Measurements from ENCODE around the gene CIT.
A peak's percentile ranks its signal among the peaks of the same experiment; 100 is the strongest.

Gene CIT

DNA sequence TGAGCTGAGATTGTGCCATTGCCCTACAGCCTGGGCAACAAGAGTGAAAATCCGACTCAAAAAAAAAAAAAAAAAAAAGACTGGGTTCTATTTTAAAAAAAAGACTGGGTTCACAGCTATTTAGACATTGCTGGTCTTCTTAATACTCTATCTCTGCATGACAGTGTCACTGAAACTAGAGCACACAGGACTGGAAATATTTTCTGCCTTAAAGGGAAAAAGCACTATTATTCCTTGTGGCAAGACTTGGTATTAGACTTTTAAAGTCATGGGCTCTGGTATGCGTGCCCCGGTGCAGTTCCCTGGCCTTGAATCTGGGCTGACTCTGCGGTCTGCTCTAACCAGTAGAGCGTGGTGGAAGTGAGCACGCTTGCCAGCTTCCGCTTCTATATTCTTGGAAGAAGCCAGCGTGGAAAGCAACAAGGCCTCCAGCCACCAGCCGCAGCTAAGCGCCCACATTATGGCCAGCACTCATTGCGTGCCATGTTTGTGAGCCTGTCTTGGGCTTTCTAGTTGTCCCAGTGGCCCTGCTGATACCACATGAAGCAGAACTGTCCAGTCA, 177.8 kb downstream of the CIT start:
- no peak for DNase-seq (ENCODE audit: low spot score)

DNA sequence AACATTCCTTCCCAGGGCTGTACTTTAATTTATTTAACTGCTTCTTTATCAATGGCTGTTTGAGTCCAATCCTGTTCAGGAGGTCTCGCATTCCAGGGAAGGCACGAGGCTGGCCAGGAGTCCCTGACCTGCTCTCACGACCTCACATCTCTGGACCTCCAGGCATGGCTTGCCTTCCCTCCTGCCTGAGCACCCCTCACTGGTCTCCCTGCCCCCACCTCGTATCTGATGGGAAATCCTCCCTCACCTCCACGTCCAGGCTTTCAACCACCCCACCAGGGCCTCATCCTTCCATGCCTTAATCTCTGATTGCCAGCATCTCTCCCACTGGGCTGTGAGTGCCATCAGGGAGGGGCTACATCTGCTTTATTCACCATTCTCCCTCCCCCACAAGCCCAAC, 180.2 kb downstream of the CIT start:
- no peak for DNase-seq (ENCODE audit: low spot score)

DNA sequence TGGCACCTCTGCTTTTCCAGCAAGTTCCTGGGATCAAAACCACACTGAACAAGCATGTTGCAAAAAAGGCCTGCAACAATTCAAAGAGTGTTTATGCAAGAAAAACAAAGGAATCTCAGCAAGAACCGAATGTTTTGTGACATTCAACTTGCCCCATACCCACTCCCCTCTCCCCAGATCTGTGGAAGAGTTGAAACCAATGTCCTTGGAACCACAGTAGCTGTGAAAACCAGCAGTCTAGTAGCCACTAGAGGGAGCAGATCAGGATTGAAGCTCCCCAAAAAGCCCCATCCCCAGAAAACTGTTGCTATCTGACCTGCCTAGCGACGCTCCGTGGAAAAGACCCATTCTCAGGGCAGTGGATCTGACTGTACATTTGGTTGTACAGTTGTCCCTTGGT, 182.1 kb downstream of the CIT start:
- DNase-seq (ENCODE audit: low spot score), result peak; percentile 33

DNA sequence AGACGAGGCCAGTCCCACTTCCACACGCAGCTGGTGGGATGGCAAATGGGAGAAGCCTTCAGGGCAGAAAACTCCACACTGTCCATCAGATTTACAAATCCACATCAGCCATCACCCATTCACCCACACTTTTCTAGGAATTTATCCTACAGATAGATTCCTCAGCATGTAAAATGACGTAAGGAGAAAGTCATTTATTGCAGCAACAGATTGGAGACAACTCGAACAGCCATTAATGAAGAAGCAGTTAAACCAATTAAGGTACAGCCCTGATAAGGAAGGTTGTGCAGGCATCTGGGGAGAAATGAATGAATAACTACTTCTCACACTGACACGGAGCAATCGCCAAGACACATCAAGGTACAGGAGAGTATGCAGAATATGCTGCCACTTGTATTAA, 183.0 kb downstream of the CIT start:
- DNase-seq (ENCODE audit: low spot score), result no peak

DNA sequence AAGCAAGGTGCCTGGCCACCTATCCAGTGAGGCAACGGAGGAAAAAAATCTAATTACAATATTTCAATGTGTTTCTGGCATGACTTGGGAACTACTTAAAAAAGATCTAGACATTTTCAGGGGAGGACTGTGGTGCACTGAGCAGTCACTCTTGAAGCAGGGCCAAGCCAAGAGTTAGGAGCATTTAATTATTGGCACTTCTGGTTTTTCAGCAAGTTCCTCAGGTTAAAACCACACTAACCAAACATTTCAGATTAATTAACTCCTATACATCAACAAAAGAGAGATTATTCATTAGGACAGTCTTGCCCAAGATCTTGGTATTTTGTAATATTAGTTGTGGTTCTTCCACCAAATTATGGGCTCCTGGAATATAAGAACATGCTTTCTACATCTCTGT, 183.6 kb downstream of the CIT start:
- no peak for DNase-seq (ENCODE audit: low spot score)

DNA sequence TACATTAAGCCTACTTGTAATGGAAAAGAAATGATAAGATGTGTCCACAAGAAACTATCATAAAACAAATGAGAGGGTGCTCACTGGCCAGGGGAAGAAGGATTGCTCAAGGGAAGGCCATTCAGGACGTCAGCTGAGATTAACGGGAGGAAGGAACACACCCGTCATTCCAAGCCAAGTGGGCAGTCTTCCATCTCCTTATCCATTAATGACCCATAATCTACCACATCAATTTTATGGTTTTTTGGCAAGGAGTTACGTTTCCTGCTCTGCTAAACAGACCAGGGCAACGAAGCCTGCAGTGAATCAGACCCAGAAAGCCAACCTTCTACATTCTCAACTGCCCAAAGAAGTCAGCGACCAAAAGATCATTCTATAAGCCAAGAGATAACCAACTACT, 184.1 kb downstream of the CIT start:
- peak; percentile 86 for DNase-seq (ENCODE audit: low spot score)

DNA sequence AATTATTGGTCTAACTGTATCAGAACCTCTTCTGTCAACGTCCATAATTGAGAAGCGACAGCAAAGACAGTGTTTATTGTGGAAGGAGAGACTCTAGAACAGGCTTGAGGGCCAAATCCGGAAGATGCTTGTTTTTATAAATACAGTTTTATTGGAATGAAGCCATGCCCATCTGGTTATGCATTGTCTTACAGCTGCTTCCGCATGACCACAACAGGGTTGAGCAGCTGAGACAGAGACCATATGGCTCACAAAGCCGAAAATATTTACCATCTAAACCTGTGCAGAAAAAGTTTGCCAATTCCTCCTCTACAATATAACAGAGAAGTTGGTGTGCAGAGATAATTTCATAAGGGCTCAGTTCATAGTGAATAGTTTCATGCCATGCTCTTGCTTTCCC, 184.7 kb downstream of the CIT start:
- no peak for DNase-seq (ENCODE audit: low spot score)

DNA sequence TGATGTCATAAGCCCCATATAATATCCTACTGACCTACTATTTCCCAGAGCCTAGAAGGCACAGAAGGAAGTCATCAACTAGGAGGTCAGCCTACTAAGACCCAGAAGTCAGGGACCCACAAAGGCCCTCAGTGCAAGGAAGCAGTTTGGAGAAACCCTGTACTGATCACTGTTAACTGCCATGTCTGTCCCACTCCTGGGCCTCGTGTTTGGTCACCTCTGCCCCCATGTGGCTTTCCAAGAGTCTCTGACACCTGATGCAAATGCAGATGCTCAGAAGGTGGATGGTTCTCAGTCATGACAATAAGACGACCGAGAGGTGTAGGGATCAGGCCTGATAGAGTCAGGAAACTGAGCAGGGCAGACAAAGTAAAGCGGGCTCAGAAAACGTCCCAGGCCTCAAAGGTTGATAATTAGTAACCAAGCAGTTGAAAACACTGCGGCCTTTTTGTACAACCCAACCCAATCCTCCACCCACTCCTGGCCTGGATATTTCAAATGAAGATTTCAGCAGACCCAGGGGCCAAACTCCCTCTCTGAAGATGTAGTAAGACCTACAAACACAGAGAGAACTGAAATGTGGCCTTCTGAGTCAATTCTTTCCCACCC, 185.8 kb downstream of the CIT start:
- DNase-seq (ENCODE audit: low spot score), result no peak

DNA sequence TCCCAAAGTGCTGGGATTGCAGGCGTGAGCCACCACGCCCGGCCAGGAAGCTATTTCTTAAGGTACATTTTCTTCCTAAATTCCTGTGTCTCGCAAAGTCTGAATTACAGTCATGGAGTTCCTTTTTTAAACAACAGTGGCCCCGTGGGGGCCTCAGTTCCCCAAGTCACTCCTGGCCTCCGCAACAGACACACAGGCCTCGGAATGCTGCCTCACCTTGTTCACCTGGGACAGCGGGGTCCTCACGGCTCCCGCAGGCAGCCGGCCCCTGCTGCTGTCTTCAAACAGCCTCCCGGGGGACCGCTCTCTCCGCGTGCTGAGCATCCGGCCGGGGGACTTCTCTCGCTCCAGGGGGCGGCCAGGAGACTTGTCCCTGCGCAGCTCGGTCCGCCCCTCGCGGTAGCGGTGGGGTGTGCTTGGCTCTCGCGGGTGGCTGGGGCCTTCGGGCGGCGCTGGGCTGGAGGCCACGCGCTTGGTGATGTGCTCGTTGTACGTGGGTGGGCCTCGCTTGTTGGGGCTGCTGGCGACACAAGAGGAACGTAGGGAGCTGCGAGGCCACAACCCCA, 187.1 kb downstream of the CIT start:
- no peak for DNase-seq (ENCODE audit: low spot score)

DNA sequence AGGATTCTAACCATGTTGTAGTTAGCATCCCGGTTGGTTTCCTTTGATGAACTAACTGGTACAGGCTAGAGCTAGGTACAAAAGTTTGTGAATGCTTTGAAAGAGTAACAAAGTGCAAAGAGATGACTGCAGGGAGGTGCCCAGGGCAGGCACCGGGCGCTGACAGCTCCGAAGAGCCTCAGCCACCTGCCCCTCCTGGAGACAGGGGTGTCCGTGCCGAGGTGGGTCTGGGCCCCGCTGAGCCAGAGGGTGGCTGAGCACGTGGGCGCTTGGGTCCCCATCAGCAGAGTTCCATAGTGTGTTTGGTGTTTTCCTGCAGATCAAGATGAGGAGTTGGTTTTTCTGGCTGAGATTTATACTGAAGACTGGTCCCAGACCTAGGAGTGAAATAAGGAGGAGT, 189.2 kb downstream of the CIT start:
- no peak for DNase-seq (ENCODE audit: low spot score)

DNA sequence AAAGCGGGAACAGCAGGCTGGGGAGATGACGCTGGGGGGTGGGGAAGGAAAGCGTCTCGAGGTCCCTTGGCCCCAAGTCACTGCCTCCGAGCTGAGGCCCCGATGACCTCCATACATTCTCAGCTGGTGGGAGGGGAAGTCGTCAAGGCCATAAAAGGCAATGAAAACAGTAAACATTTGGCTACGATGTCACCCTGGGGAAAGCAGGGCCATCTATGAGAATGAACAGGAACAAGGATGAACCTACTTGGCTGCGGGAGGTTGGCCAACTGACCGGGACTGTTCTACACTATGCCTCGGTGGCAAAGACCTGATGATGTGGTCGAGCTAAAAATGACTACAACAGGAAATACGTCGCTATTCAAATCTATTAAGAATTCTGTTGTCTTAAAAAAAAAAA, 189.7 kb downstream of the CIT start:
- no peak for DNase-seq (ENCODE audit: low spot score)

DNA sequence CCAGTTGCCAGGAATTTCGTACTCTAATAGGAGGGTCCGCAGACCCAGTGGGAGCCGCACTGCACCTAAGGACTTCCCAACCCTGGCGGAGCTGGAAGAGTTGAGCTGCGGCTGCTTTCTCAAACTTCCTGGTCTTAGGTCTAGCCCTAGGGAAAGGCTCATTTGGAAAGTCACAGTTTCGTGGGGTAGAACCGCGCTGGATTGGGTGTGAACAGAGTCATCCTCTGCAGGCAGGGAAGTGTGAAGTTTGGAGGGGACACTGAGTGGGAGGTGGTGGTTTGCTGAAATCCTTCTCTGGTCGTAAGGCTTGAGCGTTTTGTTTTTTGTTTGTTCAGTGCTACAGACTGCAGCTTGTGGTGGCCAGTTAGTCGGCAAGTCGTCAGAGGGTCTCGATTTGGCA, 190.3 kb downstream of the CIT start:
- DNase-seq (ENCODE audit: low spot score), result no peak

DNA sequence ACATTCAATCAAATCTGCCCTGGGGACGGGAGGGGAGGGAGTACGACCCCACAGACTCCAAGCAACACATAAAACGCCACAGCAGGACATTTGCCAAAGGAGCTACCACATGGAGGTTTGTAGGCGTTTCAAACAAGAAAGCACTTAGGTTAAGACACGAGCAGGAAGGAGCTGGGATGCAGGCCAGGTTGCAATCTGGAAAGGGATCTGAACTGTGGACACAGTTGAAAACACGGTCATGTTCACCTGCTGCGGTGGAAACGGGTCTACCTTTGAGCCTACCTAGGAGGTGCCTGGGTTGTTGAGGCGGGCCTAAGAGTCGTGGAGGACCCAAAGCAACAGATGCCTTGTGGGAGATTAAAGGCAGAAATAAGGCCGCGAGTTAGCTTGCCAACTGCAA, 190.8 kb downstream of the CIT start:
- DNase-seq (ENCODE audit: low spot score), result no peak

DNA sequence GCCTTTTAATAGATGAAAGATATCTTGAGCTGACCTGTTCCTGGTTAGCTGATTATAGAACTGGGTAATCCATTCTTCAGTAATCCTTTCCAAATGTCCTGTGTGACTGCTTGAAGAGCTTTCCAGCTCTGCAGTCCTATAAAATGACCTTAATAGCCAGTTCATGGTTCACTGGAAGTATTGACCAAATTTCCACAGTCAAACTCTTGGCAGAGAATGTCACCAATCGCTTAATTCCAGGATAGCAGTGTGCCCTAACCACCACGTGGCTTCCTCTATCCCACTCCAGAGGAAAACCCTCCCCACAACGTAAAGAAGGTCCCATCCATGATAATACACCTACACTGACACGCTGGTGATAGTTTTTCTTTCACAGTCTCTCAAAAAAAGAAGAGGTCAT, 191.7 kb downstream of the CIT start:
- no peak for DNase-seq (ENCODE audit: low spot score)

DNA sequence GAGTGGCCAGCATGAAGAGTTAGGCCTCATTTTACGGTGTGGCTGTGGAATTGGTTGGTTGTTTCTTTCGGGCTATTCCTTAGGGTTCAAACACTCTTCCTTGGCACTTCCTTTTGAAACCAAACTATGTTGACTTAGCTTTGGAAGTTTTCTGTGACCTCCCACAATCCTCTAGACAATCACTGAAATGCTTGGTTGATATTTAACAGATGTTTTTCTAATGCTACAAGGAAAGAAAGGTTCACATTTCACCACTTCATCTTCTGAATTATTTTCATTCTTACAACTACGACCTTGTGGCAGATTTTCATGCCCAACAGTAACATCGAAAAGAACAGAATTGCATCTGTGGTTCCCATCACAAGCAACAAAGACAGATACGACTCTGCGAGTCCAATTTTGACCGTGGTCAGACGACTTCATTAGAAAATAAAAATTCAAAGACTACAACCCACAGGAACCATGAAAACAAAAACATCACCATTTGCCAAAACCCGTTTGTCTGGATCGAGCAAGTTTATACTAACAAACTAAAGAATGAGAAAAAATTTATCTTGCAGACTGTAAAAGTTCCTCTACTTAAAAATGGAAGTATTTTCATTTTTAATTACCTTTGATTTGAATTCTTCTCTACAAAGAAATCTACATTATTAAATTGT, 192.3 kb downstream of the CIT start:
- peak; percentile 19 for DNase-seq (ENCODE audit: low spot score)

DNA sequence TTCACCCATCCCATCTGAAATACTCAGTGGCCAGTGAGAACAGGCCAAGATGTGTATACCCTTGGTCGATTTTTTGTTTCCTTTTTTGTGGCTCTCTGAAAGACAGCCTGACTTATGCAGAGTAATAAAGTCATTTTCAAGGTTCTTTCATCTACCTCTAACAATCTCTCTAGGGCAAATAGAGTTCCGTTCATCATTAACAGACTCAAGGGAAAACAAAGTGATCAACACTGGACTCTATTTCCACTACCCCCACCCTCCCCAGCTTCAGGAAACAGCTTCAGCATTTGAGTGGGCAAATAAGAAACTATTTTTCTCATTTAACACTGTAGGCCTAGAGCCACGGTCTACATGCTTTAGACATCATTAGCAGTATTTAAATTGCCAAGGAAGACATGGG, 193.3 kb downstream of the CIT start:
- no peak for DNase-seq (ENCODE audit: low spot score)

DNA sequence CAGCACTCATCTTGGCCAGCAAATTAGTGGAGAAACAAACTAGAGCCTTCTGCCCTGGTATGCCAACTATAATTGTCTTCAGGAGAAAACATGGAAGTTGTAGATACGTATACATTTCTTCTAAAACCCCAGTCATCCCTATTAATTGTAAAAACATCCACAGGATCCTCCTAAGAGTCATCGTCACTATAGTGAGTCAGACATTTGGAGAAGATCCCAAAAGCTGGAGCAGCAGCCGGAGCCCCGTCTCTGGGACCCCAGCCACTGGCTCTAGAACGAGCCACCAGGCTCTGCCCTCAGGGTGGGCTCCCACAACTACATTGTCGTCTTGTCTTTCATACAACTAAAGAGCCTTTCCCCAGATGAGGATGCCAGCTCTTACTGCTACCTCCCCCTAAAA, 193.7 kb downstream of the CIT start:
- DNase-seq (ENCODE audit: low spot score), result peak; percentile 47

DNA sequence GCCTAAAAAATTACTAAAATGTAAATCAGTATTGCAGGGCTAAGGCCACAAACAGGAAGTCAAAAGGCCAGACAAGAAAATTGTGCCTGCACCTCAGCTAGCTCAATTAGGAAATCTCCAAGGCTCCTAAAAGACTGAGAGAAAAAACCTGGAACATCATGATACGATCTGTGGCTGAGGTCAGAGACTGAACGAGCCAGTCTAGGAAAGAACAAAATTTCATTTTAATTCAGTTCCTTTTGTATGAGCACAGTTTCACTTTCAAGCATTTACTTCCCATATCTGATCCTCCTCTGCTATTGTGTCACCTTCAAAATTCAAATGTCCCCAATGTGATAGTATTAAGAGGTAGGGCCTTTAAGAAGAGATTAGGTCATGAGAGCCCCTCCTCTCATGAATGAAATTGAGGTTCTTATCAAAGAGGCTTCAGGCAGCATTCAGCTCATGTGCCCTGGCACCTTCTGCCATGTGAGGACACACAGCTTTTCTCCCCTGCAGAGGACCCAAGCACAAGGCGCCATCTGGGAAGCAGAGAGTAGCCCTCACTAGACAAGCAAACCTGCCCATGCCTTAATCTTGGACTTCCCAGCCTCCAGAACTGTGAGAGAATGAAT, 194.4 kb downstream of the CIT start:
- DNase-seq (ENCODE audit: low spot score), result no peak

DNA sequence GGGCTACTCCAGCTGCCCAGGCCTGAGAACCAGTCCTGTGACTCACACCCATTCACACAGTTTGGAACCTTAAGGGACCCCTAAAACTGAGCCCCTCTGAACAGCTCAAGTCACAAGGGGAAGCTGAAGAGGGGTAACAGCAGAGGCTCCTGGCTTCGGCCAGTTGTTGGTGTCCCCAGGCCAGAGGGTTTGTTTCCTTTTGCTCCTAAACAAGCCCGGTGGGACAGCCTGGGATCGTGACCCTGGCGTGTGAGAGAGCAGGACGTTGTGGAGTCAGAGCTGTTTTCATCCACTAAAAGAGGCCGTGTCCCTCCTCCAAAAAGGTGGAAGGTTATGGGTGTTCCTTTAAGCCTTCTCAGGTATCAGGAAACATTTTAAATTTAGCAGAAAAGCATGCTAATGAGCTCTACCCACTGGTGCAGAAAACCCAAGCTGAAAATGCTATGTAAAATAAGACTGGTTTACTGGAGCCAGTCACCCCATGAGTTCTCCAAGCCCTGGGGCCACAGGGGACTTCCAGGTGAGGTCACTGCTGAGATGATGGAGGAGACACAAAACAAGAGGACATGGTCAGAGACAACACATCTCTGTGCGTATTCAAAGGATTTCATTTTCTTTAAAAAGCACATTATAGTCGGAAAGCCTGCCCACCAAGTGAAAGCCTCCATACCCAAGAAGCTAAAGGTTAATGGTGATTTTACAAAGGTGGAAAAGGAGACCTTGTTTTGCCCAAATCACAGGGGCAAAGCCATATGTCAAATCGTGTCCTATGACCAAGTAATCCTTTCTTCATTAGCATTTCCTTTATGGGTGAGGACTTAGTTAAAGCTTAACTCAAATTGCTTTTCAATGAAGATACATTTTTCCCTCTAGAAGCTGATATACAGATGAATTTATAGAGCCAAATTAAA, 195.1 kb downstream of the CIT start:
- DNase-seq (ENCODE audit: low spot score), result no peak

DNA sequence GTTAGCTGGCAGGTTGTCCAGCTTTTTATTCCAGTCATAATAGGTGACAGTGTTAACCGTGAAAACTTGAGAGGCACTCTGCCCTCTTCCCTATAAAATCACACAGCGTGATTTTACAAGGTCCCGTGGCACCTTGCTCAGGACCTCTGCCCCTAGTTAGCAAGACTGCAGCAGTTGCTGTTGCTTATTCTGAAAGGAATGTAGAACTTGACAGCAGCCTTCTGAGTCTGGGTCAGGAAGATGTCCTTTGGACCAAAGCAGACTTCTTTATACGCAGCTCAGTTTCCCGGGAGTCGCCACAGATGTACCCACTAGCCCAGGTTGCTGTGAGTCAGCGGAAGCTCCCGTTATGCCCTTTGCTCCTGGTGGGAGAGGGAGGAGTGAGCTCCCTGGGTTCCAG, 196.0 kb downstream of the CIT start:
- DNase-seq (ENCODE audit: low spot score), result no peak

DNA sequence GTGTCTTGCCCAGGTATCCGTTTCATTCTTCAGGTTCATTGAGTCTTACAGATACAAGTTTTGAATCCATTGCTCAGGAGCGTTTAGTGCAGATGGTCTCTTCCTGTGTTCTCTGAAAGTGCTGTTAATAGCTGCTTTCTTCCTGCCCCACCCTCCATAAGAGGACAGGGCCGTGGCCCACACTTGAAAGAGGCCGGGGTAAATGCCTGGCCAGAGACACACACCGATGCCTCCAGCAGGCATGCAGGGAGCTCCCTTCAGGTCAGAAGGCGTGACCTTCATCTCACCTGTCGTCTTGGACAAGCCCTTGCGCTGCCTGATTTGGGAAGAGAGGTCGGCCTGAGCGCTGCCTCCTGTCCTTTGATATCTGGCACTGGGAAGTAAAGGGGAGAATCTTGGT, 197.6 kb downstream of the CIT start:
- no peak for DNase-seq (ENCODE audit: low spot score)

DNA sequence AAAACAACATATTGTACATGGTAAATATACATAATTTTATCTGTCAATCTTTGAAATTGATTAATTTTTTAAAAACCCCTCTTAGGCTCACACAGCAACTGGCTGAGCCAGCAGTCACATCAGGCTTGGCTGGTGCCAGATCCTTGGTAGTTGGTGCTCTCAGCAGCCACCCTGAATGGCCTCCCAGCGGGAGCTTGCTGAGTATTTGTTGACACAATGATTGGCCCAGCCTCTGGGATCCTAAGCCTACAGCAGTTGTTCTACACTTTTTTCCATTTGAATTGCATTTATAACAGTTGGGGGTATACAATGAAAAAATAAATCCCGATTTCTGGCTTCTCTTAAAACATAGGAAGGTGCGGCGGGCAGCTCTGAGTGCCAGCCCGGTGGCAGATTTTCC, 198.0 kb downstream of the CIT start:
- no peak for DNase-seq (ENCODE audit: low spot score)
